ENCODE data around the gene RMND5A.

Gene RMND5A

DNA sequence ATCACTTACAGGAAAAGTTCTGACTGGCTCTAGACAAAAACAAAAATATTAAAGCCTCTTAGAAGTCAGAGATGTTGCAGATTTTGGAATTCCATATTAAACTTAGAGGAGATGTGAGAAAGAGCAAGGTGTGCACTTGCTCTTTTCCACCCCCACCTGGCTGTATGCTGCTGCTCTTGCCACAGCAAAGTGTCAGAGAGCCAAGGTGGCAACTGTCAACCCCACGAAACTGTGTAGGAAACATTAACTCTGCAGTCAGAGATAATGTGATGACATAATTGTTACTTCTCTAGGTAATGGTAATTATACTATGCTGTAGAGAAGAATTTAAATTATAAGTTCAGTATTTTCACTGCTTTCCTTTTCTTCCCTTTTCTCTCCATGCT, 45.2 kb downstream of the RMND5A start:
- DNase-seq (ENCODE audit: low spot score): no peak

DNA sequence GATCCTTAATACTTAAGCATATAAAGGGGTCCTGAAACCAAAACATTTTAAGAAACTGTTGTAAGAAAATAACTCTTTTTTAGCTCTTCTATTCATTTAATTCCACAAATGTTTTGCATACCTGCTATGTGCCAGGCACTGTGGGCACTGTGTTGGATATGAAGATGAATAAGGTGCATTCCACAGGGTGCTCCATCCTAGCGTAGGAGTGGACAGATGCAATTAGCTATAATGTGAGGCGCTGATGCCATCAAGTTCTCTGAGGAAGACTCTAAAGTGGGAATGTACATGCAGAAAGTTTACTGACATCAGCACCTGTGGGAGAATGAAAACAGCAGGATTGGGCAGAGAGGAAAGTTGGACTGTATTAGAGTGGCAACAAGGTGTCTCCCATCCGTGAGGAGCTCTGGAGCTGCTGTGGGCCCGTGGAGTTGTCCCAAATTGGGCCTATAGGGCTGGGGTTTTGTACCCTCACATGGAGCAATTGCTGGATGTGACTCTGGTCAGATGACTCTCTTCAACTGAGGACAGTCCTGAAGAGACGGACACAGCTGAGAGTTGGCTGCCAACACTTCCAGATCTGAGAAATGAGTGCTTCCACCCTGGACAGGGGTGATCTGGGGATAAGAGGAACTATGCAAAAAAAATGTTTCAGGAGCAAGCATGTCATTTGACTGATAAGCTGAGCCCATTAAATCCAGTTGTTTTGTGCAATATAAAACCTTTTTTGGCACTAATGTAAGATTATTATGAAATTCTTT, 48.3 kb downstream of the RMND5A start:
- DNase-seq (ENCODE audit: low spot score): no peak

DNA sequence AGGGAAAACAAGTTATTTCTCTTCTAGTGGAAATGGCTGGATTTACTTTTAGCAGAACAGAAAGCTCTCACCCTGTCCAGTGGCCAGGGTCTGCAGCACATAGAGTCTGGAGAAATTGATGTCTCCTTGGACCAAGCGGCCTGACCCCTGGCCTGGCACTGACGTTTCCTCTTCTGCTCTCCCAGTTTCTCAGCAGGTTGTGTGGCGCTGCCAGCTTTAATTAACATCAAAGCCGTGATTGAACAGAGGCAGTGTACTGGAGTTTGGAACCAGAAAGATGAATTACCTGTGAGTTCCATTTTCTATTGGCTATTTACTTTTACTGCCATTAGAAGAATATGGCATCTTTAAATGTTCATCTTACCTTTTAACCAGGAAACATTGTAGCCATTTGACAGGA, 49.7 kb downstream of the RMND5A start:
- DNase-seq (ENCODE audit: low spot score): no peak

GRCh38 chr2:86770816-86771301, 50.8 kb downstream of the RMND5A start:
- DNase-seq (ENCODE audit: low spot score): no peak

- no peak for DNase-seq (ENCODE audit: low spot score)
Measured at GRCh38 chr2:86772611-86773010, 52.5 kb downstream of the RMND5A start.

GRCh38 chr2:86774862-86775261, 54.8 kb downstream of the RMND5A start:
- no peak for DNase-seq (ENCODE audit: low spot score)

DNA sequence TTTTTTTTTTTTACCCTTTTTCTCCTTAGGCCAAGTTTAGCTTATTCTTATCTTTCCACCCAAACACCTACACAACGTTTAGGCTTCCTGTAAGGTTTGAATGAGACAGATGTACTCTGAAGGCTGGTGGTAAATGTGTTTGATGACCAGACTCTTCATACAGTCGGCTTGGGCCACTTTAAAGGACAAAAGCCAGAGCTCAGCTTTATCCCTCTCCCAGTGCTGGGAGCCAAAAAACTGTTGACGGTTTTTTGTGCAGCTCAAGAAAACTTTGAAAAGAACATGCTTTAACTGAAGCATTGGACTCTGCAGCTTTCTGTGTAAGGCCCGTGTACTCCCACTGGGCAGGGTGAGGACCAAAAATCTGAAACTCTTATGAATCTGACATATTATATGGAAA, 55.2 kb downstream of the RMND5A start:
- no peak for DNase-seq (ENCODE audit: low spot score)

- DNase-seq (ENCODE audit: low spot score): no peak
Measured at GRCh38 chr2:86776532-86776931, 56.4 kb downstream of the RMND5A start.

- DNase-seq (ENCODE audit: low spot score): no peak
Measured at GRCh38 chr2:86778957-86779356, 58.9 kb downstream of the RMND5A start.

GRCh38 chr2:86779971-86780370, 59.9 kb downstream of the RMND5A start:
- DNase-seq (ENCODE audit: low spot score): no peak

- DNase-seq (ENCODE audit: low spot score): no peak
Measured at GRCh38 chr2:86781363-86781762, 61.3 kb downstream of the RMND5A start.

DNA sequence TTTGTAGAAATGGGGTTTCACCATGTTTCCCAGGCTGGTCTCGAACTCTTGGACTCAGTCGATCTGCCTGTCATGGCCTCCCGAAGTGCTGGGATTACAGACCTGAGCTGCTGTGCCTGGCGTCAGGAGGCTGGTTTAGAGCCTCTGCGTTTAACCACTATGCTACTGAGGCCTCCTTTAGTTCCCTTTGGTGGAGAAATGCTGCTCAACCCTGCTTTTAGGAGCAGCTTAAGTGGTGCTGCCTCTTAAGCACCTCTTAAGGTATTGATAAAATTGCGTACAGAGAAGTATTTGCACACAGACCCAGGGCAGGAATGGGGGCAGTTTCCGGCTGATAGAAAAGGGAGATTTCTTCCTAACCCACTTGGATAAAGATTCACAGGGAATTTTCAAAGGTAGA, 62.7 kb downstream of the RMND5A start:
- no peak for DNase-seq (ENCODE audit: low spot score)

DNA sequence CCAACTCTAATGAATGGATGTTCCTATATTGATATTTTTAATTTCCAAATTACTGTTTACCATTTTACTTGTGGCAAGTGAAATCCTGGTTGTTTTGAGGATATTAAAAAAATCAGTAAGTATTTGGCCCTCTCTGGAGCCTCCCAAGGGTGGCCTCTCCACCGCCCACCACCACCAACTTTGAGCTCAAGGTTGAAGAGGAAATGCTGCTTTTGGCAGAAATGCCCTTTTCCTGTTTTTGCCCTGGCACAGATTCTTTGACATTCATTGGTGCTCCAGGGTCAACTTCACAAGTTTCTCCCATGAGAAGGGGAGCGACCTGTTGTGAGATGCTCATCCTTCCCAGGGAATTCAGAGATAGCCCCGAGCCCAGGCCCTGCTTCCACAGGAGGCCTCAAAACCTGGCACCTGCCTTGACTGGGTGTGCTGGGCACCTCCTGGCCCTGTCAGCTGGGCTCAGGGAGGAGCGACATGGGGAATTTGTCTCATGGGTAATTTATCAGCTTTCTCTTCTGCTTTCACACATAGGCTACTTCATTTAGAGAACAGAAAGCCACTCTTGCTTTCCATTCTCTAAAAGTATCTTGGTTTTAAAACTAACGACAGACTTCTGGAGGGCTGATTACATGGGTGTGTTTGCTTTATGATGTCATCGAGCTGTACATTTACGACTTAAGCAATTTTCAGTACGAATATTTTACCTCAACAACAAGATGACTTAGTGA, 63.7 kb downstream of the RMND5A start:
- no peak for DNase-seq (ENCODE audit: low spot score)

DNA sequence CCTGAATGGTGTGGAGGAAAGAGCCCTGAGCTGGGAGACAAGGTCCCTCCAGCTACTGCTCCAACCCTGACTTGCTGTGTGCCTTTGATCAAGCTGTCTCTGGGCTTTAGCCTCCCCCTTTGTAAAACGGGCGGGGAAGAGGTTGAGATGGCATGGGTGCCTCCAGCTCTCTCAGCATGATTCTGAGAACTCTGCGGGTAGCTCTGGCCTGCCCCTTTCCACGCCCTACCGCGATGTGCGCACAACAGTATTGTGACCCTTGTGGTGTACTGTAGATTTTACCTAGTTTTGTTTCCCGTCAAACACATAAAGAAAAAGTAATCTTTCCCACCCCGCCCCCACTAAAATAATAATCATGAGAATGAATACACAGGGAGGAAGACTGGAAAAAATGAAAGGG, 65.4 kb downstream of the RMND5A start:
- DNase-seq (ENCODE audit: low spot score): no peak

DNA sequence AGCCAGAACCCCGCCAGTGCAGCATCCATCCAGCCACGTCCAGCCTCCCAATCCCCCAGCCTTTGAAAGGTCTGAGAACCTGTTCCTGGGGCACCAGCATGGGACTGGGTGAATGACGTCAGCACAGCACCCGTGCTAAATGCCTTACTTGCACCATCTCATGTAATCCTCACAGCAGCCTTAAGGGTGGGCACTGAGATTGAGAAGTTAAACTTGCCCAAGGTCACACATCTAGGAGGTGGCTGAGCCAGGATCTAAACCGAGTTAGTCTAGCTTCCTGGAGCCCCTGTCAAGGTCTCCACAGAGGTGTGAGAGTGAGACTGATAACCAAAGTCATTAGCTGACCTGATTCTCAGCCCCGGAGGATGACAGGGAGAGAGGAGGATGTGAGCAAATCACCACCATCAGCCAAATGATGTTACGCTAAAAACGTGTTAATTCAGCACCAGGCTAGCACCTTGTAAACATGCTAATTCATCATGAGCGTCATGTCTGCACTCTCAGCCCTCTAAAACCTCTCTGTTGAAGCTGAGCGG, 66.0 kb downstream of the RMND5A start:
- no peak for DNase-seq (ENCODE audit: low spot score)

- peak; percentile 53 for DNase-seq (ENCODE audit: low spot score)
Measured at GRCh38 chr2:86787736-86788135, 67.6 kb downstream of the RMND5A start.

DNA sequence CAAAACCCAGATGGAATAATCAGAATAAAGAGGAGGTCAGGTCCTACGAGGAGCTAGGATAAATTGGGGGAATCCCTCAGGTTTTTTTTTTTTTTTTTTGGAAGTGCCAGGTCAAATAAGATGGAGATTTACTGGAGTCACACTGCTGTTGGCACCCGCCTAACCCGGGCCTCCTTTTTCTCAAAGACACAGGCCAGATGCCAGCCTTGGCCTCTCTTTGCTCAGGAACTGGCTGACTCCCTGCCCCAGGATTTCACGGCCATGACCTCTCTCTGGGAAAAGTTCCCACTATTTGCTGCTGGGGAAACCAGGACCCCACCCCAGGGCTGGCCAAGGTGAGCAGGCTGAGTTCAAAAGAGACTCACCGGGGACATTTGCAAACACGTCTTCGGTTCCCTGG, 68.1 kb downstream of the RMND5A start:
- peak; percentile 36 for DNase-seq (ENCODE audit: low spot score)

DNA sequence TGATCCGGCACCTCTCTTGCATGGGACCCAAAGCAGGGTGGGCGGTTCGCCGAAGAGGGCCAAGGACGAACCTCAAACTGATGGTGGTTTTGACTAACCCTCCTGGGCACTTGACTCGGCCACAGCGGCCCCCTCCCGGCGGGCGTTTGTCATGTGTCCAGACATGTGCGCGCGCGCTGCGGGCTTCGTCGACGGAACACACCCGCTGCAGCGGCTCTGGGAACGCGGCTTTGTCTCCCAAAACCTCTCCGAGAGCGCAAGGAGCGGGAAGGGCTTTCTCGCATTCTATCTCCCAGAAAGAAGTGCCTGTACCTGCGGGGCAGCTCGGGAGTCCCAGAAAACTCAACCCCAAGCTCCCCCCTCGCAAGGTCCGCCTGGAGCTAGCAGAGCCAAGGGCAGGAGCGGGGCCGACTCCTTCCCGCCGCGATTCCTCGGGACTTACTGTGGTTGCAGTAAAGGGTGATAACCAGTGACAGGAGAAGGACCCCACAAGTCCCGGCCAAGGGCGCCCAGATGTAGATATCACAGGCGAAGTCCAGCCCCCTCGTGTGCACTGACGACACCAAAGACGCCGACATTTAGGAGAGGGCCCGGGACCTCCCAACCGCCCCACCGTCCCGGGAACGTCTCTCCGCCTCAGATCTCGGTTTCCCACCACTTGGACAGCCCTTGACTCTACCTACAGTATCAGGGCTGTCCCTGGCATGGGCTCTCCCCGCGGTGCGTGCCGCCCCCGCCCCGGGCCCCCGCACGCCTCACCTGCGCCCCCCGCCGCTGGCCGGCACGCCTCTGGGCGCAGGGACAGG, 69.0 kb downstream of the RMND5A start:
- no peak for DNase-seq (ENCODE audit: low spot score)

DNA sequence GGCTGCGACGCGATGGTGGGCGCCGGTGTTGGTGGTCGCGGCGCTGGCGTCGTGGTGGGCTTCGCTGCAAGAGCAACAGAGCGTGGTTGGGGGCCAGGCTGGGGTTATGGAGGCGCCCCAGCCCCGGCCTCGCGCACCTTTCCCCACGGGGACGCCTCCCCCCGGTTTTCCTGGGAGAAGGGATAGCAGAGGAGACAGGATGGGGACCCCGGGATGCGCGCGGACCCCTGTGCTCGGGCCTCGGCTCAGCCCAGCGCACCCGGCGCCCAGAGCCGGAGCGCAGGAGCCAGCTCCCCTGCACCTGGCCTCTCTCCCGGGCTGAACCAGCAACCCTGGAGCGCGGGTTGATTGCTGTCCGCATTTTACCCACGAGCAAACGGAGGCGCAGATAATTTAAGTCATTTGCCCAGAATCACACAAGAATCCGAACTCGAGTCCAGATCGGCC, 69.6 kb downstream of the RMND5A start:
- DNase-seq (ENCODE audit: low spot score): no peak

DNA sequence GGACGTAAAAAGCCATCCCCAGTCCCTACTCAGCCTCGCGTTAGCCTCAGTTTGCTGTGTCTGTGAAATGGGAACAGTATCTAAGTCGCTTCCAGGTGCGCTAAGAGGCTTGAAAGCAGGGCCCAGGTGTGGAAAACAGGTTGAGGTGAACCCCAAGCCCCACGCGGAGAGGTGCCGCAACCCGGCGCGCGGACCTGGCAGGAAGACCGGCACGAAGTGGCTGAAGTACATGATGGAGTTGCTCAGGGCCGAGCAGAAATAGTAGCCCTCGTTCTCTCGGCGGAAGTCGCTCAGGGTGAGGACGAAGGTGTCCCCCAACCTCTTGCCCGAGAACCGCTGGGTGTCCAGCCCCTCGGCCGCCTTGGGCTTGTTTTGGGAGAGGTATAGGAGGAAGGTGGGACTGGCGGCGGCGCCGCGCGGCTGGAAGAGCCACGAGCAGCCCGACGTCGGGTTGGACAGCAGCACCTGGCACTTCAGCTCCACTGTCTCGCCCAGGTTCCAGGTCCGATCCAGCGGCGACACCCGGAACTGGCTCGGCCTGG, 70.1 kb downstream of the RMND5A start:
- DNase-seq (ENCODE audit: low spot score): no peak

GRCh38 chr2:86790676-86791572, 70.8 kb downstream of the RMND5A start, which contains the start of gene CD8A:
CD8A (minus strand) TSS chr2:86790913; CDS start chr2:86790825, 88 bp downstream.
- no peak for DNase-seq (ENCODE audit: low spot score)

All from globus pallidus (tissue), 1 donor.